ENCODE data around the gene PSKH1.

PSKH1 gene

DNA sequence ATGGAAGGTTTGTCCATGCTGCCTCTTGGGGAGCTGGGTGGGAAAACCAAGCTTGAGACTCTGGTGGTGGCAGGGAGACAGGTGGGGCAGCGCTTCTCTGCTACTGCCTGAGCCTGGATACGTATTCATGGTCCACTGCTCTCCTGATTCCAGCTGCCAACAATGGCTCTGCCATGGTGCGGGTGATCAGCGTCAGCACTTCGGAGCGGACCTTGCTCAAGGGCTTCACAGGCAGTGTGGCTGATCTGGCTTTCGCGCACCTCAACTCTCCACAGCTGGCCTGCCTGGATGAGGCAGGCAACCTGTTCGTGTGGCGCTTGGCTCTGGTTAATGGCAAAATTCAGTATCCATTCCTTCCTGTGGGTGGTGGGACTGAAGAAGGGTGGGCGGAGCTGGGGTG is 16.0 kb upstream of the PSKH1 start:
- TF ChIP-seq ESRRG (CRISPR knock-in tag; IDR thresholded peaks at IDR 0.05): no peak
- TF ChIP-seq ZC3H10 (CRISPR knock-in tag; IDR thresholded peaks at IDR 0.05): no peak
- TF ChIP-seq ARNTL (CRISPR knock-in tag; IDR thresholded peaks at IDR 0.05; ENCODE audit: borderline replicate concordance, low read depth): no peak
- no peak for TF ChIP-seq ZFP30 (CRISPR knock-in tag; IDR thresholded peaks at IDR 0.05)
- TF ChIP-seq ISL1 (CRISPR knock-in tag; IDR thresholded peaks at IDR 0.05): no peak
- ATAC-seq: no peak

DNA sequence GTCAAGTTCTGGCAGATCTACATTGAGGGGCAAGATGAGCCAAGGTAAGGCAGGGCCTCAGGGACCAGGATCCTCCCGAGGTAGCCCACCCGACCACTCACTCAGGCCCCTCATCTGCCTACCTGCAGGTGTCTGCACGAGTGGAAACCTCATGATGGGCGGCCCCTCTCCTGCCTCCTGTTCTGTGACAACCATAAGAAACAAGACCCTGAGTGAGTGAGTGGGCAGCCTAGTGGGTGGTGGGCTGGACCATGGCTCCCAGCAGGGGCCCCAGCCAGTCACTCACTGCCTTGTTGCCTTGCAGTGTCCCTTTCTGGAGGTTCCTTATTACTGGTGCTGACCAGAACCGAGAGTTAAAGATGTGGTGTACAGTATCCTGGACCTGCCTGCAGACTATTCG is 14.8 kb upstream of the PSKH1 start:
- no peak for TF ChIP-seq ZNF70 (CRISPR knock-in tag; IDR thresholded peaks at IDR 0.05)
- no peak for TF ChIP-seq ZC3H10 (CRISPR knock-in tag; IDR thresholded peaks at IDR 0.05)
- TF ChIP-seq RARB (CRISPR knock-in tag; IDR thresholded peaks at IDR 0.05): no peak
- no peak for TF ChIP-seq PPARA (CRISPR knock-in tag; IDR thresholded peaks at IDR 0.05; ENCODE audit: borderline replicate concordance)
- TF ChIP-seq OSR1 (CRISPR knock-in tag; IDR thresholded peaks at IDR 0.05): no peak
- no peak for TF ChIP-seq BACH2 (CRISPR knock-in tag; IDR thresholded peaks at IDR 0.05; ENCODE audit: borderline replicate concordance)
- TF ChIP-seq, protein P1, sequence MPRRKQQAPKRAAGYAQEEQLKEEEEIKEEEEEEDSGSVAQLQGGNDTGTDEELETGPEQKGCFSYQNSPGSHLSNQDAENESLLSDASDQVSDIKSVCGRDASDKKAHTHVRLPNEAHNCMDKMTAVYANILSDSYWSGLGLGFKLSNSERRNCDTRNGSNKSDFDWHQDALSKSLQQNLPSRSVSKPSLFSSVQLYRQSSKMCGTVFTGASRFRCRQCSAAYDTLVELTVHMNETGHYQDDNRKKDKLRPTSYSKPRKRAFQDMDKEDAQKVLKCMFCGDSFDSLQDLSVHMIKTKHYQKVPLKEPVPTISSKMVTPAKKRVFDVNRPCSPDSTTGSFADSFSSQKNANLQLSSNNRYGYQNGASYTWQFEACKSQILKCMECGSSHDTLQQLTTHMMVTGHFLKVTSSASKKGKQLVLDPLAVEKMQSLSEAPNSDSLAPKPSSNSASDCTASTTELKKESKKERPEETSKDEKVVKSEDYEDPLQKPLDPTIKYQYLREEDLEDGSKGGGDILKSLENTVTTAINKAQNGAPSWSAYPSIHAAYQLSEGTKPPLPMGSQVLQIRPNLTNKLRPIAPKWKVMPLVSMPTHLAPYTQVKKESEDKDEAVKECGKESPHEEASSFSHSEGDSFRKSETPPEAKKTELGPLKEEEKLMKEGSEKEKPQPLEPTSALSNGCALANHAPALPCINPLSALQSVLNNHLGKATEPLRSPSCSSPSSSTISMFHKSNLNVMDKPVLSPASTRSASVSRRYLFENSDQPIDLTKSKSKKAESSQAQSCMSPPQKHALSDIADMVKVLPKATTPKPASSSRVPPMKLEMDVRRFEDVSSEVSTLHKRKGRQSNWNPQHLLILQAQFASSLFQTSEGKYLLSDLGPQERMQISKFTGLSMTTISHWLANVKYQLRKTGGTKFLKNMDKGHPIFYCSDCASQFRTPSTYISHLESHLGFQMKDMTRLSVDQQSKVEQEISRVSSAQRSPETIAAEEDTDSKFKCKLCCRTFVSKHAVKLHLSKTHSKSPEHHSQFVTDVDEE (CRISPR knock-in tag; IDR thresholded peaks at IDR 0.05): no peak
- TF ChIP-seq, protein P2, sequence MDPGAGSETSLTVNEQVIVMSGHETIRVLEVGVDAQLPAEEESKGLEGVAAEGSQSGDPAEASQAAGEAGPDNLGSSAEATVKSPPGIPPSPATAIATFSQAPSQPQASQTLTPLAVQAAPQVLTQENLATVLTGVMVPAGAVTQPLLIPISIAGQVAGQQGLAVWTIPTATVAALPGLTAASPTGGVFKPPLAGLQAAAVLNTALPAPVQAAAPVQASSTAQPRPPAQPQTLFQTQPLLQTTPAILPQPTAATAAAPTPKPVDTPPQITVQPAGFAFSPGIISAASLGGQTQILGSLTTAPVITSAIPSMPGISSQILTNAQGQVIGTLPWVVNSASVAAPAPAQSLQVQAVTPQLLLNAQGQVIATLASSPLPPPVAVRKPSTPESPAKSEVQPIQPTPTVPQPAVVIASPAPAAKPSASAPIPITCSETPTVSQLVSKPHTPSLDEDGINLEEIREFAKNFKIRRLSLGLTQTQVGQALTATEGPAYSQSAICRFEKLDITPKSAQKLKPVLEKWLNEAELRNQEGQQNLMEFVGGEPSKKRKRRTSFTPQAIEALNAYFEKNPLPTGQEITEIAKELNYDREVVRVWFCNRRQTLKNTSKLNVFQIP (CRISPR knock-in tag; IDR thresholded peaks at IDR 0.05; ENCODE audit: borderline replicate concordance, low read depth): no peak
- no peak for TF ChIP-seq ISL1 (CRISPR knock-in tag; IDR thresholded peaks at IDR 0.05)
- no peak for TF ChIP-seq SNAI2 (CRISPR knock-in tag; IDR thresholded peaks at IDR 0.05)
- no peak for TF ChIP-seq ZFP3 (CRISPR knock-in tag; IDR thresholded peaks at IDR 0.05)
- no peak for TF ChIP-seq TOX (CRISPR knock-in tag; IDR thresholded peaks at IDR 0.05; ENCODE audit: borderline replicate concordance)
- TF ChIP-seq, protein P3, sequence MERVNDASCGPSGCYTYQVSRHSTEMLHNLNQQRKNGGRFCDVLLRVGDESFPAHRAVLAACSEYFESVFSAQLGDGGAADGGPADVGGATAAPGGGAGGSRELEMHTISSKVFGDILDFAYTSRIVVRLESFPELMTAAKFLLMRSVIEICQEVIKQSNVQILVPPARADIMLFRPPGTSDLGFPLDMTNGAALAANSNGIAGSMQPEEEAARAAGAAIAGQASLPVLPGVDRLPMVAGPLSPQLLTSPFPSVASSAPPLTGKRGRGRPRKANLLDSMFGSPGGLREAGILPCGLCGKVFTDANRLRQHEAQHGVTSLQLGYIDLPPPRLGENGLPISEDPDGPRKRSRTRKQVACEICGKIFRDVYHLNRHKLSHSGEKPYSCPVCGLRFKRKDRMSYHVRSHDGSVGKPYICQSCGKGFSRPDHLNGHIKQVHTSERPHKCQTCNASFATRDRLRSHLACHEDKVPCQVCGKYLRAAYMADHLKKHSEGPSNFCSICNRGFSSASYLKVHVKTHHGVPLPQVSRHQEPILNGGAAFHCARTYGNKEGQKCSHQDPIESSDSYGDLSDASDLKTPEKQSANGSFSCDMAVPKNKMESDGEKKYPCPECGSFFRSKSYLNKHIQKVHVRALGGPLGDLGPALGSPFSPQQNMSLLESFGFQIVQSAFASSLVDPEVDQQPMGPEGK (CRISPR knock-in tag; IDR thresholded peaks at IDR 0.05; ENCODE audit: borderline replicate concordance): no peak
- no peak for TF ChIP-seq ZFP30 (CRISPR knock-in tag; IDR thresholded peaks at IDR 0.05)
- TF ChIP-seq CSDC2 (CRISPR knock-in tag; IDR thresholded peaks at IDR 0.05): no peak
- TF ChIP-seq, protein P4, sequence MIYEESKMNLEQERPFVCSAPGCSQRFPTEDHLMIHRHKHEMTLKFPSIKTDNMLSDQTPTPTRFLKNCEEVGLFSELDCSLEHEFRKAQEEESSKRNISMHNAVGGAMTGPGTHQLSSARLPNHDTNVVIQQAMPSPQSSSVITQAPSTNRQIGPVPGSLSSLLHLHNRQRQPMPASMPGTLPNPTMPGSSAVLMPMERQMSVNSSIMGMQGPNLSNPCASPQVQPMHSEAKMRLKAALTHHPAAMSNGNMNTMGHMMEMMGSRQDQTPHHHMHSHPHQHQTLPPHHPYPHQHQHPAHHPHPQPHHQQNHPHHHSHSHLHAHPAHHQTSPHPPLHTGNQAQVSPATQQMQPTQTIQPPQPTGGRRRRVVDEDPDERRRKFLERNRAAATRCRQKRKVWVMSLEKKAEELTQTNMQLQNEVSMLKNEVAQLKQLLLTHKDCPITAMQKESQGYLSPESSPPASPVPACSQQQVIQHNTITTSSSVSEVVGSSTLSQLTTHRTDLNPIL (CRISPR knock-in tag; IDR thresholded peaks at IDR 0.05; ENCODE audit: low read depth): no peak
- no peak for TF ChIP-seq GLIS3 (CRISPR knock-in tag; IDR thresholded peaks at IDR 0.05)
- TF ChIP-seq ARNTL (CRISPR knock-in tag; IDR thresholded peaks at IDR 0.05; ENCODE audit: borderline replicate concordance, low read depth): no peak
- TF ChIP-seq, protein P5, sequence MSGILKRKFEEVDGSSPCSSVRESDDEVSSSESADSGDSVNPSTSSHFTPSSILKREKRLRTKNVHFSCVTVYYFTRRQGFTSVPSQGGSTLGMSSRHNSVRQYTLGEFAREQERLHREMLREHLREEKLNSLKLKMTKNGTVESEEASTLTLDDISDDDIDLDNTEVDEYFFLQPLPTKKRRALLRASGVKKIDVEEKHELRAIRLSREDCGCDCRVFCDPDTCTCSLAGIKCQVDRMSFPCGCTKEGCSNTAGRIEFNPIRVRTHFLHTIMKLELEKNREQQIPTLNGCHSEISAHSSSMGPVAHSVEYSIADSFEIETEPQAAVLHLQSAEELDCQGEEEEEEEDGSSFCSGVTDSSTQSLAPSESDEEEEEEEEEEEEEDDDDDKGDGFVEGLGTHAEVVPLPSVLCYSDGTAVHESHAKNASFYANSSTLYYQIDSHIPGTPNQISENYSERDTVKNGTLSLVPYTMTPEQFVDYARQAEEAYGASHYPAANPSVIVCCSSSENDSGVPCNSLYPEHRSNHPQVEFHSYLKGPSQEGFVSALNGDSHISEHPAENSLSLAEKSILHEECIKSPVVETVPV (CRISPR knock-in tag; IDR thresholded peaks at IDR 0.05): no peak
- TF ChIP-seq TCF4 (CRISPR knock-in tag; IDR thresholded peaks at IDR 0.05; ENCODE audit: borderline replicate concordance): no peak
- no peak for ATAC-seq

DNA sequence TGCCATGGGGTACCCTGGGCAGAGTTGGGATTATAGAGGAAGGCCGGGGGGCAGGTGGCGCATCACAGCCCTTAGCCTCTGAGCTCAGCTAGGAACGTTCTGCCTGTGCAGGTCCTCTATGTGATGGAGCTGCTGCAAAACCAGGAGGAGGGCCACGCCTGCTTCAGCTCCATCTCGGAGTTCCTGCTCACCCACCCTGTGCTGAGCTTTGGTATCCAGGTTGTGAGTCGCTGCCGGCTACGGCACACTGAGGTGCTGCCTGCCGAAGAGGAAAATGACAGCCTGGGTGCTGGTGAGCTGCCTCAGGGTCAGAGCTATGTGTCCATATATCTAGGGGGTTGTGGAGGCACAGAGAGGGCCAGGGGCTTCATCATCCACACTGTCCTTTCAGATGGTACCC is 14.2 kb upstream of the PSKH1 start:
- no peak for ATAC-seq

More for the DNA sequence above, 14.2 kb upstream of the PSKH1 start:
- TF ChIP-seq ZNF565 (CRISPR knock-in tag; conservative IDR thresholded peaks at IDR 0.05; ENCODE audit: low read depth) (no peak), ZNF8 (CRISPR knock-in tag; IDR thresholded peaks at IDR 0.05) (no peak), TOX (CRISPR knock-in tag; IDR thresholded peaks at IDR 0.05; ENCODE audit: borderline replicate concordance) (no peak), ESRRG (CRISPR knock-in tag; IDR thresholded peaks at IDR 0.05) (no peak), PPARA (CRISPR knock-in tag; IDR thresholded peaks at IDR 0.05; ENCODE audit: borderline replicate concordance) (no peak), RARB (CRISPR knock-in tag; IDR thresholded peaks at IDR 0.05) (no peak), CSDC2 (CRISPR knock-in tag; IDR thresholded peaks at IDR 0.05) (no peak)
